Lower leg skin (tissue), 3 donors: ENCODE measurements around the gene IFI27.

Experiments
- CTCF ChIP-seq, 3 donors: fragments of 450-650 bp; IDR thresholded peaks; one replicate each; pipeline ENCODE4 v1.5.1; 2016; ENCODE audit warnings: antibody characterized with exemption in 3 of 3, mild to moderate bottlenecking in 3 of 3, moderate library complexity in 2 of 3
- POLR2A ChIP-seq, 2 donors: fragments of 450-650 bp; IDR thresholded peaks; one replicate each; pipeline ENCODE4 v1.6.1; 2016 to 2017; ENCODE audit warnings: antibody characterized with exemption in 2 of 2, mild to moderate bottlenecking in 1 of 2, moderate library complexity in 1 of 2

- TF ChIP-seq CTCF (IDR thresholded peaks at IDR 0.05) (no peak), POLR2A (IDR thresholded peaks at IDR 0.05) (no peak)
Observed at GRCh38 chr14:94077111-94077821, 33.3 kb upstream of the IFI27 start.
